ENCODE results near the gene PEX16.

Gene PEX16

DNA sequence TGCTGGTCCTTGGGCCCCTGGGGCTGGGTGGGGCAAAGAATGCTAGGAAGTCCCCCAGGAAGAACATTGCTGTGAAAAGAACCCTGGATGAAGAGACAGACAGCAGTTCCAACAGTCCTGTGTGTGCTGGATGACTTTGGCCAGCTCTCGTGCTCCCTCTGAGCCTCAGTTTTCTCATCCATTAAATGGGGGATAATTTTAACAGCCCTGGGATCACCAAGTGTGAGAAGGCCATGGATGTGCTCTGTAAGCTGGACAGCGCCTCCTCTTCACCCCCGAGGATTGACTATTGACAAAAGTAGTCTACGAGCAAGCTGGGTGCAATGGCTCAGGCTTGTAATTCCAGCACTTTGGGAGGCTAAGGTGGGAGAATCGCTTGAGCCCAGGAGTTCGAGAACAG is 7.2 kb upstream of the PEX16 start:
- DNase-seq (ENCODE audit: low spot score), result no peak
- in situ Hi-C loops (cut with MboI; ENCODE audit: low pct_unique_long_range_greater_than_20kb, low sequenced_read_pairs, unreplicated experiment), result no loop called here
- TF ChIP-seq, protein P1, sequence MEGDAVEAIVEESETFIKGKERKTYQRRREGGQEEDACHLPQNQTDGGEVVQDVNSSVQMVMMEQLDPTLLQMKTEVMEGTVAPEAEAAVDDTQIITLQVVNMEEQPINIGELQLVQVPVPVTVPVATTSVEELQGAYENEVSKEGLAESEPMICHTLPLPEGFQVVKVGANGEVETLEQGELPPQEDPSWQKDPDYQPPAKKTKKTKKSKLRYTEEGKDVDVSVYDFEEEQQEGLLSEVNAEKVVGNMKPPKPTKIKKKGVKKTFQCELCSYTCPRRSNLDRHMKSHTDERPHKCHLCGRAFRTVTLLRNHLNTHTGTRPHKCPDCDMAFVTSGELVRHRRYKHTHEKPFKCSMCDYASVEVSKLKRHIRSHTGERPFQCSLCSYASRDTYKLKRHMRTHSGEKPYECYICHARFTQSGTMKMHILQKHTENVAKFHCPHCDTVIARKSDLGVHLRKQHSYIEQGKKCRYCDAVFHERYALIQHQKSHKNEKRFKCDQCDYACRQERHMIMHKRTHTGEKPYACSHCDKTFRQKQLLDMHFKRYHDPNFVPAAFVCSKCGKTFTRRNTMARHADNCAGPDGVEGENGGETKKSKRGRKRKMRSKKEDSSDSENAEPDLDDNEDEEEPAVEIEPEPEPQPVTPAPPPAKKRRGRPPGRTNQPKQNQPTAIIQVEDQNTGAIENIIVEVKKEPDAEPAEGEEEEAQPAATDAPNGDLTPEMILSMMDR (IDR thresholded peaks at IDR 0.05; ENCODE audit: extremely low read depth, insufficient read depth, missing control alignments), result no peak

DNA sequence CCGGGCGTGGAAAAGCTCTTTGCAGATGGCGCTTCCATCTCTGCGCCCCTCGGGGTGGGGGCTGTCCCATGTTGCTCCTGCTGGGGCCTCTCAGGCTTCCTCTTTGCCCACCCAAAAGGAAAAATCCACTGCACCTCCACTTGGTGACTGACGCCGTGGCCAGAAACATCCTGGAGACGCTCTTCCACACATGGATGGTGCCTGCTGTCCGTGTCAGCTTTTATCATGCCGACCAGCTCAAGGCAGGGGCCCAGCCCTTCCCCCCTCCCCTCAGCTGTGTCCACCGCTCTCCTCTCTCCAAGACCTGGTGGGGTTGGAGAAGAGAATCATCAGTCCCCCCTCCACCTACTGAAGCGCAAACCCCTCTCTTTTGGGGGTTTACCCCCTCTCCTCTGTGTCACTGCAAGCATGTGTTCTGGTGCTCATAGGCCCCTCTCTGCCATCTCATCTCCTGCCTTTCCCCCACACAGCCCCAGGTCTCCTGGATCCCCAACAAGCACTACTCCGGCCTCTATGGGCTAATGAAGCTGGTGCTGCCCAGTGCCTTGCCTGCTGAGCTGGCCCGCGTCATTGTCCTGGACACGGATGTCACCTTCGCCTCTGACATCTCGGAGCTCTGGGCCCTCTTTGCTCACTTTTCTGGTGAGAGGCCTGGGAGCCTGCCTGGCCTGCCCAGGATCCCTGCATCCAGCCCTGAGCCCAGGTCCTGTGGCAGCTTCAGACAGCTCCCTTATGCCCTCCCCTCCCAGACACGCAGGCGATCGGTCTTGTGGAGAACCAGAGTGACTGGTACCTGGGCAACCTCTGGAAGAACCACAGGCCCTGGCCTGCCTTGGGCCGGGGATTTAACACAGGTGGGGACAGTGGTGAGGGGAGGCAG is 6.6 kb upstream of the PEX16 start:
- peak; percentile 34 for DNase-seq (ENCODE audit: low spot score)
- TF ChIP-seq, protein P1 (IDR thresholded peaks at IDR 0.05; ENCODE audit: extremely low read depth, insufficient read depth, missing control alignments), result no peak
- in situ Hi-C loops (cut with MboI; ENCODE audit: low pct_unique_long_range_greater_than_20kb, low sequenced_read_pairs, unreplicated experiment), result no loop called here

DNA sequence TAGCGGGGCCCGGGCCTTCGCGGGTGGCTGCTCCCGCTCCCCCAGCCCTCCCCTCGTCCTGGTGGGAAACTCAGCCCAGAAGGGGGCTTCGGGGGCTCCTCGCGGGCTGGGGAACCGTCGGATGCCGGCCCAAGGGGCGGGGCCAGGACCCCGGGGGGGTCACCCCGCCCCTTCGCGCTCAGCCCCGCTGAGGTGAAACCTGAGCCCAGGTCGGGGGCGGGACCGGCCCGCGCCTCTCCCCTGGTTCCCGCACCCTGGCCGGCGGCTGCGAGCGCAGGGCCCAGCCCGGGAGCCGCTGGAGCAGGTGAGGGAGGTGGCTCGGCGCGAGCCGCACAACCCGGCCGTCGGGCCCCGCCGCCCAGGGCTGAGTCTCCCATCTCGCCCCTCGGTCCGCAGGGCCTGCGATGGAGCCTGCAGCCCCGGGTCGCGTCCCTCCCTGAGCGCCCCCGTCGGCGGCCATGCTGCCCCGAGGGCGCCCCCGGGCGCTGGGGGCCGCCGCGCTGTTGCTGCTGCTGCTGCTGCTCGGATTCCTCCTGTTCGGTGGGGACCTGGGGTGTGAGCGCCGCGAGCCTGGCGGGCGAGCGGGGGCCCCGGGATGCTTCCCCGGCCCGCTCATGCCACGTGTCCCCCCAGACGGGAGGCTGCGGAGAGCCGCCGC is 4.9 kb upstream of the PEX16 start, which contains the start of gene LARGE2:
TSS of gene LARGE2 (plus strand) at position 232 of the 658 bp plus-strand sequence. CDS start at position 459, 227 bp downstream.
- TF ChIP-seq, protein P1 (IDR thresholded peaks at IDR 0.05; ENCODE audit: extremely low read depth, insufficient read depth, missing control alignments), result peak; percentile 16
- in situ Hi-C loops (cut with MboI; ENCODE audit: low pct_unique_long_range_greater_than_20kb, low sequenced_read_pairs, unreplicated experiment), result no loop called here
- DNase-seq (ENCODE audit: low spot score), result peak; percentile 66

DNA sequence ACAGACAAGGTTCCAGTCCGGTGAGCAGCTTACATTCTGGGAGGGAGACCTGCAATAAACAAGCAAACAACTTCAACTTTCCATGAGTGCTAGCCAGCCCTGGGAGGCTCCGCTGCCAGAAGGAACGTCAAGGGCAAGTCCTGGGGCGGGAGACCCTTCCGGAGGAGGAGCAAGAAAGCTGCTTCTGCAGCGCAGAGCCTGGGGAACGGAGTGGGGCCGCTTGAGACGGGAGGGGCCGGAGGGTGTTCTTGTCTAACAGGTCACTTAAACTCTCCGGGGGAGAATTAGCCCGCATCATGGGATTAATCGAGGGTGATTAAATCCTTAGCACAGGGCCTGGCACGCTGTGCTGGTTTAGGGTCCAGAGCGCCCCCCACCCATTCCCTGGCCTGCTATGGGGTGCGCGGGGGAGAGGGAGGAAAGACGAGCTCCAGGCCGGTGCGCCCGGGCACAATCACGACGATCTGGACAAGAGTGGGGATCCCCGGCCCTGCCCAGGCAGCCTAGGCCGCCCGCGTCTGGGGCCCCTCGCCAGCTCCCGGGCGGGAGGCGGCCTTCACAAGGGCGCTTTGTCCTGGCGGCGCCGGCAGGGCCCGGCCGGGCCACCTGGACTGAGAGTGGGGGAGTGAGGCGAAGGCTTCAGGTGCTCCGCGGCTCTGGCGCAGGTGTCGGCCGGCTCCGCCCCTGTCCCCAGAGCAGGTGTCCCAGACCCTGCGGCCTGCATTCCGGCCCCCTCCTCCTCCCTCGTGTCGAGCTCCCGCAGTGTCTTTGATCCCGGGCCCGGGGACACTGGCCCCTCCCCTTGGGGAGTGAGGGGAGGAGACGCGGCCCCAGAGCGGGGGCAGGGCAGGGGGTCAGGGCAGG is 4.1 kb upstream of the PEX16 start:
- in situ Hi-C loops (cut with MboI; ENCODE audit: low pct_unique_long_range_greater_than_20kb, low sequenced_read_pairs, unreplicated experiment), result no loop called here
- TF ChIP-seq, protein P1 (IDR thresholded peaks at IDR 0.05; ENCODE audit: extremely low read depth, insufficient read depth, missing control alignments), result no peak
- DNase-seq (ENCODE audit: low spot score), result peak; percentile 40

DNA sequence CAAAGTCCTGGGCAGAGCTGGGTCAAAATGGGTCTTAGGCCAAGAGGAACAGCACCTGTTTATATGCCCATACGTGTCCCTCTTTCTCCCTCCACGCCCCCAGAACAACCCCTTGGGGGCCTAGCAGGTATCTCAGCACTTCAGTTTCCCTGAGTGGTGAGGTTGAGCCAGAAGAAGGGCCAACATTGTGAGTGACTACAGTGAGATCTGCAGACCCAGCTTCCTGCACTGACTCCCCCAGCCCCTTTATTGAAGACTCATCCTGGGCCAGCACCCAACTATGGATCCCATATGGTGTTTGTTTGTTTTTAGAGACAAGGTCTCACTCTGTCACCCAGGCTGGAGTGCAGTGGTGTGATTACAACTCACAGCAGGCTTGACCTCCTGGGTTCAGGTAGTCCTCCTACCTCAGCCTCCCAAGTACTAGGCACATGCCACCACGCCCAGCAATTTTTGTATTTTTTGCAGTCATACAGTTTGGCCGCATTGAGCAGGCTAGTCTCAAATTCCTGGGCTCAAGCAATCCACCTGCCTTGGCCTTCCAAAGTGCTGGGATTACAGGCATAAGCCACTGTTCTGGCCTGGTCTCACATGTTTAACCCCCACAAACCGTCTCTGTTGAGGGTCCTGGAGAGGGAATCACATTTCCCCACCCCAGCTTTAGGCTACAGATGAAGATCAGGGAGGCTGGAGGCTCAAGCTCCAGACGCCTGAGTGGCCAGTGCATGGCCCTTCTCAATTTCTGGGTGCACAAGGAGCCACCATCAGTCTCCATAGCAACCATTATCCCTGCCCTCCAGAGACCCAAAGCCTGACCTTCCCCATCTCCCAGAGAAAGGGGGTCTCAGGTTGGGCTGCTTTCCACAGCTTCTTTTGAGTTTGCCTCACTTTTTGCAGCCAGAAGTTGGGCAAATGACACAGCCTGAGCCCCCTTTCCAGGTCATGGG is 3.1 kb upstream of the PEX16 start:
- in situ Hi-C loops (cut with MboI; ENCODE audit: low pct_unique_long_range_greater_than_20kb, low sequenced_read_pairs, unreplicated experiment), result no loop called here
- TF ChIP-seq, protein P1 (IDR thresholded peaks at IDR 0.05; ENCODE audit: extremely low read depth, insufficient read depth, missing control alignments), result no peak
- DNase-seq (ENCODE audit: low spot score), result no peak

Measured in GM13977 (cell line).